ENCODE data around the gene EDN1.
A peak's percentile ranks its signal among the peaks of the same experiment; 100 is the strongest.

The EDN1 gene

GRCh38 chr6:12266571-12266970 lies 23.6 kb upstream of the EDN1 start:
- no peak overlapping the region for H3K4me3 ChIP-seq (ENCODE audit: low read depth, low read length)
- peak; percentile 75 for DNase-seq (ENCODE audit: low read depth, low spot score)
- TF ChIP-seq CTCF (IDR thresholded peaks at IDR 0.05; ENCODE audit: low read depth, low read length), result no peak
- in situ Hi-C loops (cut with HindIII; ENCODE audit: low sequenced_read_pairs), result no loop called here

- in situ Hi-C loops (cut with HindIII; ENCODE audit: low sequenced_read_pairs), result no loop called here
- no peak overlapping the region for H3K4me3 ChIP-seq (ENCODE audit: low read depth, low read length)
- TF ChIP-seq CTCF (IDR thresholded peaks at IDR 0.05; ENCODE audit: low read depth, low read length), result no peak
- no peak for DNase-seq (ENCODE audit: low read depth, low spot score)
These were observed 21.1 kb upstream of the EDN1 start for GRCh38 chr6:12269110-12269509.

GRCh38 chr6:12270551-12271230 lies 19.5 kb upstream of the EDN1 start:
- no peak overlapping the region for H3K4me3 ChIP-seq (ENCODE audit: low read depth, low read length)
- no peak for DNase-seq (ENCODE audit: low read depth, low spot score)
- TF ChIP-seq CTCF (IDR thresholded peaks at IDR 0.05; ENCODE audit: low read depth, low read length), result no peak
- in situ Hi-C loops (cut with HindIII; ENCODE audit: low sequenced_read_pairs), result no loop called here

GRCh38 chr6:12271594-12271993 lies 18.6 kb upstream of the EDN1 start:
- TF ChIP-seq CTCF (IDR thresholded peaks at IDR 0.05; ENCODE audit: low read depth, low read length), result no peak
- H3K4me3 ChIP-seq (ENCODE audit: low read depth, low read length), result no peak overlapping the region
- DNase-seq (ENCODE audit: low read depth, low spot score), result no peak
- in situ Hi-C loops (cut with HindIII; ENCODE audit: low sequenced_read_pairs), result no loop called here

GRCh38 chr6:12271997-12272396 lies 18.2 kb upstream of the EDN1 start:
- no peak for DNase-seq (ENCODE audit: low read depth, low spot score)
- TF ChIP-seq CTCF (IDR thresholded peaks at IDR 0.05; ENCODE audit: low read depth, low read length), result no peak
- in situ Hi-C loops (cut with HindIII; ENCODE audit: low sequenced_read_pairs), result no loop called here
- H3K4me3 ChIP-seq (ENCODE audit: low read depth, low read length), result no peak overlapping the region

GRCh38 chr6:12275107-12275506 lies 15.1 kb upstream of the EDN1 start:
- in situ Hi-C loops (cut with HindIII; ENCODE audit: low sequenced_read_pairs), result no loop called here
- no peak overlapping the region for H3K4me3 ChIP-seq (ENCODE audit: low read depth, low read length)
- TF ChIP-seq CTCF (IDR thresholded peaks at IDR 0.05; ENCODE audit: low read depth, low read length), result no peak
- no peak for DNase-seq (ENCODE audit: low read depth, low spot score)

Data from astrocyte of the spinal cord (primary cell).